Measurements from ENCODE around the gene GPR37.

GPR37 gene

DNA sequence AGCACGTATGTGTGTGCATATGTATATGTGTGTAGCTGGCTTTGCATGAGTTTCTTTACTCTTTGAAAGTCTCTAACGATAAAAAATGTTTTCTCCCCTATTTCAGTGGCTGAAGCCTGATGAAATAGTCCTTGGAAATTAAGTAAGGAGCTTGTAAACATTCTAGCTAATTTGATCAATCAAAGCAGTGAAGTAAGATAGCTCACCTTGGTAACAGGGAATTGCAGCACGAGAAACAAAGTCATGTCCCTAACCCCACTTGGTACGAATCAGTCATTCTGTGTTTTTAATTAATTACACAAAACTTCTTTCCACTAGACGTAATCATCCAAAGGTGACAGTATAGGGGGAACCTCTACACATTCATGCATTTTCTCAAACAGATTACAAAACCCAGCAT, 41.5 kb downstream of the GPR37 start:
- DNase-seq, result no peak

DNA sequence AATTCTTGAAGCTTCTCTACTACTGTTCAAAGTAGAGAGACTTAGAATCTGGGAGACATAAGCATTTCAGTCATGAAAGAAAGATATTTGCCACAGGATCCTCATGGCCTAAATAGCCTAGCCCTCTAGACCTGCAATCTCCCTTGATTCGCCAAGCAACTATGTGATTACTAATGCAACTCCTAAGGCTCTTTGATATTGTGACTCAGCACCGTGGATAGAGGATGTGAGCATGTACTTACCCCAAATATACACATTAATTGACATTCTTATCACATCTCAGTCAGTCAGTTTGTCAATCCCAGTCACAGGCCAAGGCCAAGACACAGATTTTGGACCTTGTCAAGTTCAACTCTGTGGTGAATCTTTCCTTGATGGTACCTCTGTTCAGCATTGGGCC, 42.6 kb downstream of the GPR37 start:
- DNase-seq, result no peak

DNA sequence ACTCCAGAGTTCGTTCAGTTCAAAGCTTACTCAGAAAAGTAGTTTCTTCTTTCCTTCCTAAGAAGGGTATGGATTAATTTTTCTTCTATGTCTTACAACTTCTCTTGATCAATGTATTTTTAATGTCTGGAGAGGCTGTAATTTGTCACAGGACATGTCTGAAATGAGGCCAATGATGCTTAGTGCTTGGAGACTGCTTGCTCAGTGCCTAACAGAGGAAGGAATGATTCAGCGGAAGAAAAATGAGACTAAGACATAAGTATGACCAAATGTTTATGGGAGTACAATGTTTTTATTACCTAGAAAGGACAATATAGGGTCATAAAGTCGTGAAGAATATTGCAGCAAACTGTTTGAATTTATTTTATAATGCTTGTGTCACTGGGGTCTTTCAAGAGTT, 43.3 kb downstream of the GPR37 start:
- DNase-seq, result no peak

DNA sequence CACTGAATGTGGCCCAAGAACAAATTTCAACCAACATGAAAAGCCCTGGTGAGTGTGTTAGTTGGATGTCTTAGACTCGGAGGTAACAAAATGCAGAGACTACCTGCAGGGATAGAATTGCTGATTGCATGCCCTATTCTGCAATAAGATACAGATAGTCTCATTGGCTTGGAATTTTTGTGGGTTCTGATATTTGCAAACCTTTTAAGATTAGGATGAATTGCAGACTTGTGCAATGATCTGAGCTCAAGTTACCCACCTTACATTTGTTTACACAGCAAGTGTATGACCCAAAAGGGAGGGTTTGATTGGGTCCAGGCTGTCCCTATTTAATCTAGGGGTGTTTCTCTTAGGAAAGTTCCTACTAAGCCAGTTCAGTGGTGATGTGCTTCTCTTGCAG, 45.4 kb downstream of the GPR37 start:
- no peak for DNase-seq

DNA sequence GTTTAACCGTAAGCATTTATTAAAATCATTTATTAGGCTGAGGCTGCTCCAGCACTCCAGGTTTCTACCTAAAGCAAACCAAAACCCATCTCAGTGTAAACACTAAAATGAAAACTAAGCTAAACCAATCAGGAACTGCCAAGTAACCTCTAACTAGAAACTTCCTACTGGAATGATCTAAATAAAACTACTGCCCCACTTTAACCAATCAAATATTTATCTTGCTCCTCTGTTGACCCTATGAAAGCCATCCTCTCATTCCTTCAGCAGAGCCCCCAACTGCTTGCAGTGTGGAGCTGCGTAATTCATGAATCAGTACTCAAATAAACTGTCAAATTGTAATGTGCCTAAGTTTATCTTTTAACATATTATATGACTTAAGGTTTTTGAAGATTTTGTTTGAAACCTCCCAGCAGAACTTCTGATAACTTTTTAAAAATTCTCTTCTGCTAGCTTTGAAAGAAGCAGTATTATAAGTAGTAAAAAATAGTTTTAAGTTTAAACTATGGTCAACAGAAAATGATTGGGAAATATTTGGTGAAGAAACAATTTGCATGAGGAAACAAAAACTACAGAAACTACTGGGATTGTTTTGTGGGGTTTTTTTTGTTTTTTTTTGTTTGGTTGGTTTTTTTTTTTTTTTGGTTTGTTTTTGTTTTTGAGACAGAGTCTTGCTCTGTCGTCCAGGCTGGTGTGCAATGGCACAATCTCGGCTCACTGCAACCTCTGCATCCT, 47.4 kb downstream of the GPR37 start:
- DNase-seq, result no peak

DNA sequence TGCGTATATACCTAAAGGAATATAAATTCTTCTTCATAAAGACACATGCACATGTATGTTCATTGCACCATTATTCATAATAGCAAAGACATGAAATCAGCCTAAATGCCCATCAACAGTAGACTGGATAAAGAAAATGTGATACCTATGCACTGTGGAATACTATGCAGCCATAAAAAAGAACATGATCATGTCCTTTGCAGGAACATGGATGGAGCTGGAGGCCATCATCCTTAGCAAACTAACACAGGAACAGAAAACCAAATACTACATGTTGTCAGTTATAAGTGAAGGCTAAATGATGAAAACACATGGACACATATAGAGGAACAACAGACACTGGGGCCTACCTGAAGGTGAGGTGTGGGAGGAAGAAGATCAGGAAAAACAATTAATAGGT, 48.7 kb downstream of the GPR37 start:
- no peak for DNase-seq

DNA sequence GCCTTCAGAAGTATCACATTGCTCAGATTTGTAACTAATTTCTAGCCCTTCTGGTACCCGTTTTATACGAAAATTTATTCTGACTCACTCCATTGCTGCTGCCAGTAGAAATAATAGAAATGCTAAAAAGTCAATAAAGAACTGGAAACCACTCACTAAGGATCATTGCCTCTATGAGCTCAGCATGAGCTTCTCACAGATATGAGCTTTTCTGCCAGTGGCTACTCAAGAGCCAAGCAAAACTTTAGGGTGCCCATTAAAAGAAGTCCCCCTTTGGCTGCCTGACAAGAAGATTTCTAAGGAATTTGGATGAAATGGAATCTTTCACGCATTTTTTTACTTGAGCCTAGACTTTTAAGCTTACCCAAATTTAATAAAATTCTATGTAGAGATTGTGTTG, 52.5 kb downstream of the GPR37 start:
- DNase-seq, result no peak

DNA sequence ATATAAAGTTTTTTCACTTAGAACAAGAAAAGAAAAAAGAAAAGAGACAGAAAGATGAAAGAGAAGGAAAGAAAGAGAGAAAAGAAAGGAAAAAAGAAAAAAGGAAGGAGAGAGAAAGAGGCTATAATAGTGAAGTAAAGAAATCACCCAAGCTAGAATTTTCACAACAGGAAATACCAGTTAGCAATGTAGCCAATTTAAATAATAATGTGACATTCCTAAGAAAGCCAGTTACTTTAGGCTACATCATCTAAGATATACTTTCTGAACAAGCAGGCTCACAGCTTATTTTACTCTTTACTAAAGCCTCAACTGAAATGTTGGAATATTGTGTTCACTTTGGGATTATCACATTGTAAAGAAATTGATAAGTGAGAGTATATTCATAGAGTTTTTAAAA, 53.6 kb downstream of the GPR37 start:
- DNase-seq, result no peak

DNA sequence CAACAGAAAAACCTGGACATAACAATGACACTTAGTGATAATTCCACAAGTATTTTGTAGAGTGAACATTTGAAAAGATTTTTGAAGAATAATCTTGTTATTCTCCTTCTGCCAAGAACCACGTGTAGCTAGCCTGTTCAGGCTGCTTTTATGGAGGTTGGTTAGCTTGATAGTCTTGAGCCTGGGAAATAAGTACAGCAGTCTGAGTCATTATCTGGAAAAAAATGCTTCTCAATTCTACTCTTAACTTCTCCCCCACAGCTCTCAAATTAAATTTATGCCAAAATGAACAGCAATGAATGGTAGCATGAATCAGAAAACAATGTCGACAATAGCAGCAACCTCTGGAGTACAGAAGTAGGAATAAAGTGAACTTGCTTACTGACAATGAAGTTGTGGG, 63.2 kb downstream of the GPR37 start:
- no peak for DNase-seq

DNA sequence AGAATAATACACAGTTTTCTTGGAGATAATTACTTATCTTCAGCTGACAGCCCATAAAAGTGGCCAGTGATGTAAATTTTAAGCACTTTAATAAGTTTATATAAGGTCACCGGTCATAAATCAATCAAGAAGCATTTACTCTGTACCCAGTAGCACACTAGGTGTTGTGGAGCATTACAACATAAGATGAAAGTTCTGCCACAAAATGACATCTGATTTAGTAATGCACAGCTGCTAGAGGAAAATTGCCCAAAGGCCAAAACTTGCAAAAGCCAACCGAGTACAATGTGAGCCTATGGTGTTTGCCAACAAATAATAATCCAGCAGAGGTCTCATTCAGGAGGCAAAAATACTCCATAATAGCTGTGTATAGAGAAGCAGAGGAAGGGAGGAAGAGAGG, 63.6 kb downstream of the GPR37 start:
- DNase-seq, result no peak

DNA sequence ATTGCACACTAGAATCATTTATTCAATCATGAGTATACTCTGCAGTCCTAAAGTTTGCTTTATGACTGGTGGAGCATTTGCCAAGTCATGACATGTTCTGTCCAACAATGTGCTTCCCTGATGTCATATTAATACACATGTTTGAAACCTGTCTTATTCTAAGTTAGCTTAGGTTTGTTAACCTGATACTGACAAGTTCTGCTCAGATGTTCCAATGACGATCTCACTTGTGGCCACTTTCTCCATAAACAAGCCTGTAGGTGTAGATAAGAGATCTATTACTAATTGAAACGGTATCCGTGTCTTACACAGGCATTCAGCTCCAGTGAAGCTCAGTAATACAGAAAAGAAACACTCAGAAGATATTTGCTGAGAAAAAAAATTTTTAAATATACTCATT, 64.9 kb downstream of the GPR37 start:
- no peak for DNase-seq

DNA sequence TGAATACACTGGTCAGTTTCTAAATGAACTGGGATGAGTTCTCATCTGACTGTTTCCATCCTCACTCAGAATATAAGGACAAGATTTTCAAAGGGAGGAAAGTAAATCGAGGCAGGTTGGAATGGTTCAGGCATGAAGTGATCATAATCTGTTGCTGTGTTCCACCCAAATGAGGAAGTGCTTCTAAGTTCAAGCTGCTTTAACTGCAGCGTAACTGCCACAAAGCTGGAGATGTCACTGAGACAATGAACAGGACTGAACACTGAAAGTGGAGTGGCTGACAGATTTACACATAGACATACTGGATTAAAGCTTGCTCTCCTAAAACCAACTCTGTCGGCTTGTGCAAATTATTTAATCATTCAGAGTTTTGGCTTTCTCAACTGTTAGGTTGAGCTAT, 66.6 kb downstream of the GPR37 start:
- no peak for DNase-seq

DNA sequence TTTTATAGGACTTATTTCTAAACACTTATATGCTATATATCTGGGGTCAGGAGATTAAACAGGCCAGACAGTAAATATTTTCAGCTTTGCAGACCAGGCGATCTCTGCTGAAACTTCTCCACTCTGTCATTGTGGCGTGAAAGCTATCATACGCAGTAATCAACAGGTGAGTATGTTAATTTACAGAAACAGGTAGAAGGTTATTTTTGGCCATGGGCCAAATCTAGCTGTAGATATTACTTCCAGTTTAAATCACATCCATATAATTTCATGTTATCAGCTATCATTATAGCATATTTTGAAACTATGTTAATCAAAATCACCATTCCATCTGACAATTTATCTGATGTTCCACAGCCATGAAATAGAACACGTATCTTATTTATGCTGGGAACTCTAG, 67.8 kb downstream of the GPR37 start:
- no peak for DNase-seq

Measured in NCI-H1694 (cell line).